OCI-LY7 (cell line): Measurements from ENCODE around the gene COX6B1. TPM values are rescaled to one million over a fixed set of nuclear protein-coding genes. Genes with fewer than 3 reads are reported as not detected.

Experiments used
- BruUV-seq: library from RNA; stranded (reverse); fragments of 400-500 nt; replicated peaks from 2 replicates; lab custom pipeline; 2021; lab: Mats Ljungman, UMichigan
- CTCF ChIA-PET: fragments of 300-600 bp; sonication (Branson Sonifier 250); formaldehyde crosslinking; loops from one replicate; lab custom pipeline; 2022; ENCODE audit warnings: antibody characterized with exemption; ENCODE audit not compliant: unreplicated experiment; lab: Charles Lee
- POLR2A ChIA-PET: fragments of 300-600 bp; sonication (Branson Sonifier 250); formaldehyde crosslinking; loops from one replicate; lab custom pipeline; 2022; ENCODE audit warnings: antibody characterized with exemption; lab: Charles Lee
- DNase-seq: peaks from one replicate; pipeline ENCODE4 v3.0.0-alpha.2; 2015; ENCODE audit warnings: low spot score
- H2AFZ ChIP-seq: fragments of 200-600 bp; sonication (generic), shearing (Covaris generic); 2 replicates; pipeline ENCODE4 v1.6.1; 2014; ENCODE audit warnings: mild to moderate bottlenecking, antibody characterized with exemption, low read length, moderate library complexity
- H3K27ac ChIP-seq: fragments of 200-600 bp; sonication (generic); 2 replicates; pipeline ENCODE4 v1.5.1; 2014; ENCODE audit warnings: mixed run types, low read depth, mild to moderate bottlenecking, moderate library complexity, low read length, inconsistent platforms; ENCODE audit not compliant: poor library complexity, severe bottlenecking
- H3K36me3 ChIP-seq: fragments of 200-600 bp; sonication (generic); 2 replicates; pipeline ENCODE4 v1.6.1; 2014; ENCODE audit warnings: mild to moderate bottlenecking, antibody characterized with exemption, low read length, moderate library complexity, mixed read lengths; ENCODE audit not compliant: insufficient read depth
- H3K4me1 ChIP-seq: fragments of 200-600 bp; sonication (generic); 2 replicates; pipeline ENCODE4 v1.5.1; 2014; ENCODE audit warnings: mild to moderate bottlenecking, low read length; ENCODE audit not compliant: insufficient read depth, poor library complexity, severe bottlenecking
- H3K4me2 ChIP-seq: fragments of 200-600 bp; sonication (generic); 2 replicates; pipeline ENCODE4 v1.6.1; 2014; ENCODE audit warnings: mild to moderate bottlenecking, low read length
- H3K4me3 ChIP-seq: fragments of 200-600 bp; sonication (generic); 2 replicates; pipeline ENCODE4 v1.5.1; 2014; ENCODE audit warnings: mild to moderate bottlenecking, low read depth, low read length; ENCODE audit not compliant: poor library complexity, severe bottlenecking
- H3K79me2 ChIP-seq: fragments of 200-600 bp; sonication (generic); 2 replicates; pipeline ENCODE4 v1.6.1; 2016; ENCODE audit warnings: low read depth, mild to moderate bottlenecking, low read length, moderate library complexity, mixed read lengths; ENCODE audit not compliant: insufficient read depth
- H3K9me2 ChIP-seq: fragments of 200-600 bp; sonication (generic); 2 replicates; pipeline ENCODE4 v1.6.1; 2016; ENCODE audit warnings: mild to moderate bottlenecking, low read length, mixed read lengths; ENCODE audit not compliant: insufficient read depth
- H3K9me3 ChIP-seq: fragments of 200-600 bp; sonication (generic); 2 replicates; pipeline ENCODE4 v1.6.1; 2014; ENCODE audit warnings: mild to moderate bottlenecking, mixed run types, low read length, mixed read lengths
- H4K20me1 ChIP-seq: fragments of 200-600 bp; sonication (generic); 2 replicates; pipeline ENCODE4 v1.6.1; 2014; ENCODE audit warnings: mild to moderate bottlenecking, antibody characterized with exemption, low read length, moderate library complexity, mixed read lengths; ENCODE audit not compliant: insufficient read depth
- CTCF ChIP-seq: fragments of 200-600 bp; sonication (generic); conservative IDR thresholded peaks from 2 replicates; pipeline ENCODE4 v1.5.1; 2014; ENCODE audit warnings: mild to moderate bottlenecking, antibody characterized with exemption, low read length, moderate library complexity, mixed read lengths
- EZH2phosphoT487 ChIP-seq: fragments of 200-600 bp; sonication (generic); IDR thresholded peaks from 2 replicates; pipeline ENCODE4 v1.6.1; 2018; ENCODE audit warnings: low read depth, borderline replicate concordance, mild to moderate bottlenecking, mixed run types, antibody characterized with exemption, low read length, moderate library complexity, mixed read lengths
- intact Hi-C: fragments of 100-400 bp; cut with micrococcal nuclease; formaldehyde crosslinking; loops from one replicate; pipeline ENCODE4 v1.10.0; 2022; ENCODE audit not compliant: unreplicated experiment
- total RNA-seq, 2 experiments: library from RNA; depleted of rRNA in 1 of 2; stranded (reverse); fragments of >200 nt in 1 of 2; shearing (Covaris generic) in 1 of 2; gene quantifications; 2 replicates each; pipeline ENCODE4 v1.2.3, GENCODE V29; 2014 to 2022

COX6B1 gene
- total RNA-seq, 2 experiments from 2014 or later = 373 to 536 TPM

- Histone ChIP-seq H3K36me3 (0 out of 2 replicates have a peak, but pooled peaks cover 15% of the 10 kb centered on the region), H3K4me1 (peaks cover 2% of the 10 kb centered on the region), H4K20me1 (no peaks in the 10 kb centered on the region), H3K27ac (no peak overlapping the region), H2AFZ (no peak overlapping the region), H3K79me2 (no peaks in the 10 kb centered on the region), H3K4me2 (no peak overlapping the region), H3K9me3 (no peaks in the 10 kb centered on the region), H3K4me3 (no peak overlapping the region), H3K9me2 (no peaks in the 10 kb centered on the region)
- TF ChIP-seq CTCF (no peak), EZH2phosphoT487 (no peak)
- CTCF ChIA-PET = no interaction called here
- intact Hi-C loops = no loop called here
- BruUV-seq = no TSS peak
- POLR2A ChIA-PET = no interaction called here
- no peak for DNase-seq
These were observed 25.4 kb upstream of the COX6B1 start for GRCh38 chr19:35622750-35623149.

GRCh38 chr19:35623327-35624010, 24.7 kb upstream of the COX6B1 start:
- Histone ChIP-seq H3K36me3 (0 out of 2 replicates have a peak, but pooled peaks cover 12% of the 10 kb centered on the region), H3K79me2 (no peaks in the 10 kb centered on the region), H2AFZ (no peak overlapping the region), H4K20me1 (no peaks in the 10 kb centered on the region), H3K9me2 (no peaks in the 10 kb centered on the region), H3K9me3 (no peaks in the 10 kb centered on the region), H3K27ac (no peak overlapping the region), H3K4me1 (peaks cover 8% of the 10 kb centered on the region), H3K4me3 (no peak overlapping the region), H3K4me2 (no peak overlapping the region)
- ChIA-PET CTCF (no interaction called here), POLR2A (no interaction called here)
- TF ChIP-seq CTCF (no peak), EZH2phosphoT487 (no peak)
- DNase-seq = no peak
- BruUV-seq = TSS peak; percentile 52
- intact Hi-C loops = no loop called here

GRCh38 chr19:35628264-35628564, 19.9 kb upstream of the COX6B1 start:
- TSS peak; percentile 100 for BruUV-seq
- peaks cover 10% of the 10 kb centered on the region for H3K79me2 ChIP-seq
- peak overlapping the region; percentile 96 for H3K4me2 ChIP-seq
- H3K9me3 ChIP-seq = no peaks in the 10 kb centered on the region
- peaks cover 35% of the 10 kb centered on the region for H3K36me3 ChIP-seq
- DNase-seq = no peak
- H3K4me3 ChIP-seq = peak overlapping the region; percentile 83
- CTCF ChIA-PET = interaction anchor here (0.5 kb wide), 1 partner anchor 473 kb away, joined by 3 read pairs; no protein-coding TSS in a partner anchor
- no peaks in the 10 kb centered on the region for H4K20me1 ChIP-seq
- TF ChIP-seq CTCF (no peak), EZH2phosphoT487 (no peak)
- intact Hi-C loops = loop anchor here (2.0 to 5.0 kb wide), 3 partner anchors 15 to 381 kb away; partner anchors contain the start of genes HAUS5 and LSR
- peak overlapping the region; percentile 68 for H3K27ac ChIP-seq
- peak overlapping the region; percentile 86 for H2AFZ ChIP-seq
- POLR2A ChIA-PET = no interaction called here
- peaks cover 18% of the 10 kb centered on the region for H3K4me1 ChIP-seq
- no peaks in the 10 kb centered on the region for H3K9me2 ChIP-seq
